ENCODE data around the gene GJC1.

DNA sequence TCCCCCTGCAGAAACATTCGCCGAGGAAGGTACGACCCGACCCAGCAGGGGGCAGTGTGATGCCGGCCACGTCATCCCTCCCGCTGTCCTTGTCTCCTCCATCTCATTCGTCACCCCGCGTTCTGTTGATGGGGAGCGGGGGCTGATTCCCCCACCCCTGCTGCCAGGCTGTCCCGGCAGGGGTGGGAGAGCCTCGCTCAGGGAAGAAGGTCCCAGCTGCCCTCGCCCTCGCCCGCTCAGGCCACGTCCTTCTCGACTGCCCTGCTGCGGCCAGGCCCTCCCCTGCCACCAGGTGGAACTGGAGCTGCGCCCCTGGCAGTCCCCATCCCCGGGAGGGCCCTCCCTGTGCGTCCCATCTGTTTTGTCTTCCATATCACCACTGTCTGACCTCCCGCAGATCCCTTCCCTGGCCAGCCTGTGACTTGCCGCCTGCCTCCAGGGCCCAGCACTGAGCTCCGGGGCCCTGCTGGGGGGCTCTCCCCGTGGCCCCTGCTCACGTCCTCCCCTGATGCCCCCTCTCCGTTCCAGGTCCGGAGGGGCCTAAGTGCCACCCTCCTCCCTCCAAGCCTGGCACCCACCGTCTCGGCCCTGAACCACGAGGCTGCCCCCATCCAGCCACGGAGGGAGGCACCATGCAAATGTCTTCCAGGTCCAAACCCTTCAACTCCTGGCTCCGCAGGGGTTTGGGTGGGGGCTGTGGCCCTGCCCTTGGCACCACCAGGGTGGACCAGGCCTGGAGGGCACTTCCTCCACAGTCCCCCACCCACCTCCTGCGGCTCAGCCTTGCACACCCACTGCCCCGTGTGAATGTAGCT is 50.7 kb downstream of the GJC1 start:
- TF ChIP-seq, protein P1, sequence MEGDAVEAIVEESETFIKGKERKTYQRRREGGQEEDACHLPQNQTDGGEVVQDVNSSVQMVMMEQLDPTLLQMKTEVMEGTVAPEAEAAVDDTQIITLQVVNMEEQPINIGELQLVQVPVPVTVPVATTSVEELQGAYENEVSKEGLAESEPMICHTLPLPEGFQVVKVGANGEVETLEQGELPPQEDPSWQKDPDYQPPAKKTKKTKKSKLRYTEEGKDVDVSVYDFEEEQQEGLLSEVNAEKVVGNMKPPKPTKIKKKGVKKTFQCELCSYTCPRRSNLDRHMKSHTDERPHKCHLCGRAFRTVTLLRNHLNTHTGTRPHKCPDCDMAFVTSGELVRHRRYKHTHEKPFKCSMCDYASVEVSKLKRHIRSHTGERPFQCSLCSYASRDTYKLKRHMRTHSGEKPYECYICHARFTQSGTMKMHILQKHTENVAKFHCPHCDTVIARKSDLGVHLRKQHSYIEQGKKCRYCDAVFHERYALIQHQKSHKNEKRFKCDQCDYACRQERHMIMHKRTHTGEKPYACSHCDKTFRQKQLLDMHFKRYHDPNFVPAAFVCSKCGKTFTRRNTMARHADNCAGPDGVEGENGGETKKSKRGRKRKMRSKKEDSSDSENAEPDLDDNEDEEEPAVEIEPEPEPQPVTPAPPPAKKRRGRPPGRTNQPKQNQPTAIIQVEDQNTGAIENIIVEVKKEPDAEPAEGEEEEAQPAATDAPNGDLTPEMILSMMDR (IDR thresholded peaks at IDR 0.05 in 4 of 5, conservative IDR thresholded peaks at IDR 0.05 in 1 of 5), result peak; percentile 64 to 83 (median 75)
- no peak for TF ChIP-seq POLR2A (IDR thresholded peaks at IDR 0.05)

Data from gastrocnemius medialis (tissue), 4 donors.